Progenitor cell of endocrine pancreas (in vitro differentiated cells): ENCODE data around the gene ASAP2. TPM values are rescaled to one million over a fixed set of nuclear protein-coding genes. Genes with fewer than 3 reads are reported as not detected.

Source experiments
- DNase-seq: peaks from one replicate; pipeline ENCODE4 v3.0.0; 2021; ENCODE audit warnings: low spot score; ENCODE audit not compliant: unreplicated experiment
- H3K27ac Mint-ChIP-seq: 2 replicates; pipeline ENCODE4 v1.8.0; 2021; ENCODE audit warnings: mild to moderate bottlenecking, moderate library complexity, mixed read lengths
- H3K27me3 Mint-ChIP-seq: 2 replicates; pipeline ENCODE4 v1.8.0; 2021; ENCODE audit warnings: mixed read lengths
- H3K36me3 Mint-ChIP-seq: 2 replicates; pipeline ENCODE4 v1.8.0; 2022; ENCODE audit warnings: mixed read lengths; ENCODE audit not compliant: insufficient read depth
- H3K4me1 Mint-ChIP-seq: 2 replicates; pipeline ENCODE4 v1.8.0; 2021; ENCODE audit warnings: low read depth, mixed read lengths
- H3K4me3 Mint-ChIP-seq: 2 replicates; pipeline ENCODE4 v1.8.0; 2021; ENCODE audit warnings: low read depth, mild to moderate bottlenecking, moderate library complexity, mixed read lengths
- H3K9me3 Mint-ChIP-seq: 2 replicates; pipeline ENCODE4 v1.8.0; 2021; ENCODE audit warnings: low read depth, mixed read lengths
- total RNA-seq: library from RNA; stranded (reverse); gene quantifications from 2 replicates; pipeline ENCODE4 v1.2.1, GENCODE V29; 2021
- TF ChIP-seq, protein P1 (sequence below): fragments of 200-600 bp; sonication (generic); IDR thresholded peaks from one replicate; pipeline ENCODE4 v1.5.0; 2021; ENCODE audit warnings: antibody characterized with exemption, mild to moderate bottlenecking; ENCODE audit not compliant: unreplicated experiment

Gene ASAP2
- total RNA-seq, 1 donor from 2014 or later, result 65.4 TPM

- peaks cover 35% of the 10 kb centered on the region for H3K4me1 Mint-ChIP-seq
- no peaks in the 10 kb centered on the region for H3K9me3 Mint-ChIP-seq
- H3K27me3 Mint-ChIP-seq, result no peaks in the 10 kb centered on the region
- H3K4me3 Mint-ChIP-seq, result no peak overlapping the region
- H3K36me3 Mint-ChIP-seq, result peaks cover 35% of the 10 kb centered on the region
- no peak overlapping the region for H3K27ac Mint-ChIP-seq
- DNase-seq, result no peak
- TF ChIP-seq, protein P1, sequence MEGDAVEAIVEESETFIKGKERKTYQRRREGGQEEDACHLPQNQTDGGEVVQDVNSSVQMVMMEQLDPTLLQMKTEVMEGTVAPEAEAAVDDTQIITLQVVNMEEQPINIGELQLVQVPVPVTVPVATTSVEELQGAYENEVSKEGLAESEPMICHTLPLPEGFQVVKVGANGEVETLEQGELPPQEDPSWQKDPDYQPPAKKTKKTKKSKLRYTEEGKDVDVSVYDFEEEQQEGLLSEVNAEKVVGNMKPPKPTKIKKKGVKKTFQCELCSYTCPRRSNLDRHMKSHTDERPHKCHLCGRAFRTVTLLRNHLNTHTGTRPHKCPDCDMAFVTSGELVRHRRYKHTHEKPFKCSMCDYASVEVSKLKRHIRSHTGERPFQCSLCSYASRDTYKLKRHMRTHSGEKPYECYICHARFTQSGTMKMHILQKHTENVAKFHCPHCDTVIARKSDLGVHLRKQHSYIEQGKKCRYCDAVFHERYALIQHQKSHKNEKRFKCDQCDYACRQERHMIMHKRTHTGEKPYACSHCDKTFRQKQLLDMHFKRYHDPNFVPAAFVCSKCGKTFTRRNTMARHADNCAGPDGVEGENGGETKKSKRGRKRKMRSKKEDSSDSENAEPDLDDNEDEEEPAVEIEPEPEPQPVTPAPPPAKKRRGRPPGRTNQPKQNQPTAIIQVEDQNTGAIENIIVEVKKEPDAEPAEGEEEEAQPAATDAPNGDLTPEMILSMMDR, result no peak
Measured at GRCh38 chr2:9326975-9327374, 120.4 kb downstream of the ASAP2 start.

- Mint-ChIP-seq H3K27ac (peak overlapping the region; percentile 22), H3K9me3 (no peaks in the 10 kb centered on the region), H3K36me3 (peaks cover 31% of the 10 kb centered on the region), H3K4me3 (no peak overlapping the region), H3K4me1 (peaks cover 45% of the 10 kb centered on the region), H3K27me3 (no peaks in the 10 kb centered on the region)
- TF ChIP-seq, protein P1, result no peak
- DNase-seq, result no peak
Measured at GRCh38 chr2:9327873-9328352, 121.3 kb downstream of the ASAP2 start.

- H3K36me3 Mint-ChIP-seq, result peaks cover 25% of the 10 kb centered on the region
- H3K9me3 Mint-ChIP-seq, result no peaks in the 10 kb centered on the region
- no peak overlapping the region for H3K4me3 Mint-ChIP-seq
- H3K4me1 Mint-ChIP-seq, result peaks cover 54% of the 10 kb centered on the region
- H3K27ac Mint-ChIP-seq, result peak overlapping the region; percentile 54
- TF ChIP-seq, protein P1, result no peak
- DNase-seq, result no peak
- no peaks in the 10 kb centered on the region for H3K27me3 Mint-ChIP-seq
Measured at GRCh38 chr2:9328931-9329330, 122.3 kb downstream of the ASAP2 start.

DNA sequence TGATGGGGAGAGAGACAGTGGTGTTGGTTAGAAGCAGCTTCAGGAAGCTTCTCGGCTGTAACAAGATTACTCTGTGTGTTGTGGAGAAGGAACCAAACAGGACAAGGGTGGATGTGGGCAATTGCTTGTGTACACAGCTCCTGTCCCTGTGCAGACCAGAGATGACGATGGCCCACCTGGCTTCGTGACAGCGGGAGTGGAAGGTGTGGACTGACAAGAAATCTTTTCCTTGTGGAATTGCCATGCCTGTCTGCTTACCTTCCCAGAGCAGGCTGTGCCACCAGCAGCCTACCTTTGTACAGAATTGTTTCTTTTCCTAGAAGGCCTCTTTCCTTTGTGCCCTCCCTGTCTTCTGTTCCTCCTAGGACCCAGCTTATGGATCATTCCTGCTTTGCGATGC, 122.9 kb downstream of the ASAP2 start:
- no peaks in the 10 kb centered on the region for H3K27me3 Mint-ChIP-seq
- H3K4me1 Mint-ChIP-seq, result peaks cover 54% of the 10 kb centered on the region
- no peak for DNase-seq
- TF ChIP-seq, protein P1, result no peak
- no peak overlapping the region for H3K4me3 Mint-ChIP-seq
- no peaks in the 10 kb centered on the region for H3K9me3 Mint-ChIP-seq
- peaks cover 26% of the 10 kb centered on the region for H3K36me3 Mint-ChIP-seq
- peak overlapping the region; percentile 37 for H3K27ac Mint-ChIP-seq

DNA sequence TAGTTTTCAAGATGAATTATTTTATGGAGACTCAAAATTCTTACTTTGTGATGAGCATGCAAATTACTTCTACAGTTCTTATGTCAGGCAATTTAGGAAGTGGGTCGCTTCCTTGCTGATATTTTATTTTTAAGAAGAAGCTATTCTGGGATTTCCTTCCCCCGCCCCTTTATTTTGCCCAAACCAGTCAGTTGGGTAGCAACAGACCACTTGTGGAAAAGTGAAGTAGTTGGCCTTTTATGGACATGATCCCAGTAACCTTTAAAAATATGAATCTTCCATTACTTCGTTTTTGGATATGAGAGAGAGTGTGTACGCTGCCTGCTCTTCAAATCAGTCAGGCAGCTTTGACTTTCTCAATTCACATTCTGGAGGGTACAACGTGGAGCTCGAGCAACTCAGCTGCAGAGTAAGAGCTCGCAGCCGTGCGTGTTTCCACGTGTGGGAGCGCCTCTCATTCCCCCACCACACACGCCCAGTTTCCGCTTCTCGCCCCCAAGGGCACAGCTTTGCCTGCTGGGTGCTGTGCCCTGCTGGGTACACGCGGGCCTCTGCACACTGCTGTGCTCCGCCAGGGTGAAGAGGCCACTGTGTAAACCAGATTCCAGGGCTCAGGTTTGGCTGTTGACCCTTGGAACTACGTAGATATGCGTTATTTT, 124.1 kb downstream of the ASAP2 start:
- TF ChIP-seq, protein P1, result no peak
- peak overlapping the region; percentile 74 for H3K27ac Mint-ChIP-seq
- no peaks in the 10 kb centered on the region for H3K27me3 Mint-ChIP-seq
- DNase-seq, result no peak
- no peaks in the 10 kb centered on the region for H3K9me3 Mint-ChIP-seq
- H3K4me3 Mint-ChIP-seq, result no peak overlapping the region
- H3K4me1 Mint-ChIP-seq, result peaks cover 54% of the 10 kb centered on the region
- H3K36me3 Mint-ChIP-seq, result peaks cover 27% of the 10 kb centered on the region
